Astrocyte of the spinal cord (primary cell): Measurements from ENCODE around the gene RPL13.
A peak's percentile ranks its signal among the peaks of the same experiment; 100 is the strongest.

ENCODE experiments used
- DNase-seq: peaks from one replicate; pipeline ENCODE4 v3.0.0; 2011; ENCODE audit warnings: low read depth, low spot score
- H3K4me3 ChIP-seq: 2 replicates; pipeline ENCODE4 v1.5.1; 2011; ENCODE audit warnings: low read depth, mild to moderate bottlenecking, low read length, moderate library complexity
- CTCF ChIP-seq: IDR thresholded peaks from 2 replicates; pipeline ENCODE4 v1.5.1; 2012; ENCODE audit warnings: low read depth, mild to moderate bottlenecking, low read length, inconsistent platforms
- in situ Hi-C: cut with HindIII; loops from 2 replicates; pipeline ENCODE4 v1.10.0; 2017; ENCODE audit warnings: low sequenced_read_pairs

Gene RPL13

GRCh38 chr16:89560378-89561141 is at the start of gene RPL13:
Gene RPL13, plus strand, starts transcription at chr16:89560682. Its CDS starts 278 bp downstream, at chr16:89560960.
- peak within 1 kb of the TSS; percentile 77 for H3K4me3 ChIP-seq
- TF ChIP-seq CTCF: no peak
- in situ Hi-C loops: no loop called here
- DNase-seq: peak; percentile 97

GRCh38 chr16:89511374-89511773 is 49.1 kb upstream of the RPL13 start:
- DNase-seq: no peak
- in situ Hi-C loops: no loop called here
- H3K4me3 ChIP-seq: no peak overlapping the region
- TF ChIP-seq CTCF: no peak

GRCh38 chr16:89512453-89512852 is 48.0 kb upstream of the RPL13 start:
- H3K4me3 ChIP-seq: no peak overlapping the region
- in situ Hi-C loops: no loop called here
- no peak for DNase-seq
- no peak for TF ChIP-seq CTCF

GRCh38 chr16:89517128-89517527 is 43.4 kb upstream of the RPL13 start:
- in situ Hi-C loops: no loop called here
- TF ChIP-seq CTCF: no peak
- no peak for DNase-seq
- no peak overlapping the region for H3K4me3 ChIP-seq

GRCh38 chr16:89519881-89520280 is 40.6 kb upstream of the RPL13 start:
- no peak for DNase-seq
- no peak overlapping the region for H3K4me3 ChIP-seq
- in situ Hi-C loops: no loop called here
- no peak for TF ChIP-seq CTCF

- in situ Hi-C loops: no loop called here
- DNase-seq: no peak
- H3K4me3 ChIP-seq: no peak overlapping the region
- TF ChIP-seq CTCF: no peak
Observed at GRCh38 chr16:89522287-89522686, 38.2 kb upstream of the RPL13 start.
